ENCODE measurements around the gene IGHMBP2. TPM values are rescaled to one million over a fixed set of nuclear protein-coding genes. Genes with fewer than 3 reads are reported as not detected.

The IGHMBP2 gene
- total RNA-seq, 4 donors from 2014 or later = 15.5 to 22.3 (median 18.1) TPM

DNA sequence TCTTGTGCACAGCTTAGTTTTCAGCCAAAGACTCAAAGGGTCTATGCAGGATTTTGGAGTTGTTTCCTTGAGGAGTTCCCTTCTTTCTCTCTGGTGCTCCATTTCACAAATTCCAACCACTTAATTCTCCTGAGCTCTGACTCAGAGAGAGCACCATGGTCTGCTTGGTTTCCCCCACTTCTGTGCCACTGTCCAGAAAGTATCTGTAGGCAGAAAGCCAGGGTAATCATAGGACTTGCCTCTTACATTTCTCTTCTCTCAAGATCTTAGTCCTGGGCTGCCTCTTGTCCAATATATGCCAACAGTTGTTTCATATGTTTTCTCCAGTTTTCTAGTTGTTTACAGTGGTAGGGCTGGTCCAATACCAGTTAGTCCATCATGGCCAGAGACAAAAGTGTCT lies 83.5 kb downstream of the IGHMBP2 start:
- H3K27me3 ChIP-seq = no peaks in the 10 kb centered on the region
- intact Hi-C loops (cut with DNase I; ENCODE audit: low total_unique reads) = no loop called here
- in situ Hi-C loops (cut with MboI; ENCODE audit: low sequenced_read_pairs in 4 of 4) = no loop called here
- H3K36me3 ChIP-seq = no peaks in the 10 kb centered on the region
- H3K9me3 ChIP-seq = no peaks in the 10 kb centered on the region
- no peak overlapping the region for H3K4me3 ChIP-seq
- TF ChIP-seq CTCF (IDR thresholded peaks at IDR 0.05 in 4 of 5, conservative IDR thresholded peaks at IDR 0.05 in 1 of 5) = no peak
- TF ChIP-seq POLR2A (IDR thresholded peaks at IDR 0.05) = no peak
- ATAC-seq (no peak), DNase-seq (no peak)
- H3K27ac ChIP-seq = no peak overlapping the region
- no peaks in the 10 kb centered on the region for H3K4me1 ChIP-seq

DNA sequence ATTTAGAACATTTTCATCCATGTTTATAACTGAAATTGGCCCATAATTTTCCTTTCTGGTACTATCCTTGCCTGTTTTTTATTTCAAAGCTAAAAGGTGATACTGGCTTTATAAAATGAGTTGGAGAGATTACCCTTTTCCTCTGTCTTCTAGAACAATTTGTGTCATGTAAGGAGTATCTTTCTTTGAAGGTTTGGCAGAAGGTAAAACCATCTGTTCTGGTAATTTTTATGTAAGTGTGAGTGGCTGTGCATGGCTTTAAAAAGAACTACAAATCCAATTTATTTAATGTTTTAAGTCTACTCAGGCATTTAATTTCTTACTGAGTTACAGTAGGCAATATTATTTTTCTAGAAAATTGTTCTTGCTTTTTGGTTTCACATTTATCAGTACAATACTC lies 84.8 kb downstream of the IGHMBP2 start:
- H3K4me3 ChIP-seq = no peak overlapping the region
- in situ Hi-C loops (cut with MboI; ENCODE audit: low sequenced_read_pairs in 4 of 4) (no loop called here), intact Hi-C loops (cut with DNase I; ENCODE audit: low total_unique reads) (no loop called here)
- H3K36me3 ChIP-seq = no peaks in the 10 kb centered on the region
- ATAC-seq = no peak
- DNase-seq = no peak
- H3K27ac ChIP-seq = no peak overlapping the region
- H3K27me3 ChIP-seq = peaks cover 0 to 4% (median 0%) of the 10 kb centered on the region in 3 donors
- no peaks in the 10 kb centered on the region for H3K4me1 ChIP-seq
- no peaks in the 10 kb centered on the region for H3K9me3 ChIP-seq
- no peak for TF ChIP-seq CTCF (IDR thresholded peaks at IDR 0.05 in 4 of 5, conservative IDR thresholded peaks at IDR 0.05 in 1 of 5)
- no peak for TF ChIP-seq POLR2A (IDR thresholded peaks at IDR 0.05)

Other genes starting within 250 kb of the IGHMBP2 start
- gene GAL, start 219.3 kb upstream of the IGHMBP2 start, total RNA-seq = not detected
- gene TESMIN, start 152.4 kb upstream of the IGHMBP2 start, total RNA-seq = under 1 TPM in 2 of 4 donors, not detected in 2; 0.16 to 0.17 TPM
- gene CPT1A, start 62.0 kb upstream of the IGHMBP2 start, total RNA-seq = 10 to 100 TPM in 3 of 4 donors, 1 to 10 TPM in 1; 6.9 to 32.1 (median 12.9) TPM
- 10 to 100 TPM; 61.0 to 75.5 (median 64.6) TPM for gene MRPL21, start 59 bp upstream of the IGHMBP2 start, total RNA-seq
- not detected for gene MRGPRD, start 77.1 kb downstream of the IGHMBP2 start, total RNA-seq
- gene MRGPRF, start 109.4 kb downstream of the IGHMBP2 start, total RNA-seq = 1 to 10 TPM; 1.8 to 6.7 (median 4.7) TPM
- 1 to 10 TPM; 1.4 to 4.1 (median 3.3) TPM for gene TPCN2, start 145.0 kb downstream of the IGHMBP2 start, total RNA-seq

All from gastrocnemius medialis (tissue), 4 donors.